Hematopoietic multipotent progenitor cell treated with erythropoietin and hydrocortisone succinate and interleukin-3 and kit ligand, for 6 days (in vitro differentiated cells): ENCODE measurements around the gene SPATA31A5.
"Not testable (repeated sequence)": the region's sequence is repeated elsewhere in the genome, so short reads cannot be mapped to it uniquely, and the experiment has no call there.

Source experiments
- DNase-seq: peaks from one replicate; pipeline ENCODE4 v3.0.0-alpha.2; 2015

The SPATA31A5 gene

GRCh38 chr9:60914107-60914506 is at the start of gene SPATA31A5:
Gene SPATA31A5 (plus strand): TSS chr9:60914407. CDS start chr9:60914436, 29 bp downstream.
- DNase-seq, result not testable (repeated sequence)

DNA sequence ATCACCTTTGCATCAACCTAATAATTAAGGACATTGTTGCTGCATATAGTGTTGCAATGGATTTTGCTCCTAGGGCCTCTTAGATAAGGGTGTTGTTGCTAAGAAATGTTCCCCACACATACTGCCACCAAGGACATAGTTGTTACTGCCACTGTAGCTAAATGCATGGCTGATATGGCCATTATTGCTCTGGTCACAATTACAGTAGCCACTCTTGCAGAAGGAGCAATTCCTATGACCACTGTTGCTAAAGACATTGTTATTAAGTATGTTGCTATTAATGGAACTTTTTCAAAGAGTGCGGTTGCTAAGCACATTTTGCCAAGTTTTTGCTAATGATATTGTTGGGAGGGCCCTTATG is 48.8 kb downstream of the SPATA31A5 start:
- not testable (repeated sequence) for DNase-seq

- not testable (repeated sequence) for DNase-seq
Observed at GRCh38 chr9:60966382-60966781, 52.2 kb downstream of the SPATA31A5 start.
